Activated T-cell treated with anti-CD3 and anti-CD28 coated beads, Interleukin-2, amount 50 U/mL, for 4 hours (primary cell): ENCODE results near the gene HOMER2. TPM values are rescaled to one million over a fixed set of nuclear protein-coding genes. Genes with fewer than 3 reads are reported as not detected.

Experiments
- ATAC-seq, 2 donors: fragments of 200-7000 bp; cut with Tn5 transposase; one replicate each; pipeline ENCODE4 v1.10.0; 2021
- DNase-seq: peaks from one replicate; pipeline ENCODE4 v3.0.0-alpha.2; 2020
- H3K27me3 Mint-ChIP-seq: one replicate; pipeline ENCODE4 v1.8.0; 2021; ENCODE audit warnings: low read depth, mixed read lengths
- H3K36me3 Mint-ChIP-seq: one replicate; pipeline ENCODE4 v1.8.0; 2022; ENCODE audit warnings: mixed read lengths; ENCODE audit not compliant: insufficient read depth
- H3K4me1 Mint-ChIP-seq: one replicate; pipeline ENCODE4 v1.8.0; 2021; ENCODE audit warnings: low read depth, mixed read lengths
- H3K4me3 Mint-ChIP-seq: one replicate; pipeline ENCODE4 v1.8.0; 2021; ENCODE audit warnings: mild to moderate bottlenecking, moderate library complexity, mixed read lengths
- H3K9me3 Mint-ChIP-seq: one replicate; pipeline ENCODE4 v1.8.0; 2021; ENCODE audit warnings: mixed read lengths
- total RNA-seq, 3 donors: library from RNA; stranded (reverse); gene quantifications; one replicate each; pipeline ENCODE4 v1.2.1, GENCODE V29; 2021

Gene HOMER2
- total RNA-seq, 3 donors from 2014 or later = 2.3 to 3.8 (median 3.3) TPM

- DNase-seq (no peak), ATAC-seq (no peak)
- no peaks in the 10 kb centered on the region for H3K4me1 Mint-ChIP-seq
- H3K36me3 Mint-ChIP-seq = no peaks in the 10 kb centered on the region
- H3K27me3 Mint-ChIP-seq = no peaks in the 10 kb centered on the region
- no peak overlapping the region for H3K4me3 Mint-ChIP-seq
- no peaks in the 10 kb centered on the region for H3K9me3 Mint-ChIP-seq
These were observed 20.5 kb upstream of the HOMER2 start for GRCh38 chr15:82972990-82973389.

GRCh38 chr15:82971218-82971984 is 18.9 kb upstream of the HOMER2 start:
- no peaks in the 10 kb centered on the region for H3K27me3 Mint-ChIP-seq
- ATAC-seq (no peak), DNase-seq (no peak)
- H3K36me3 Mint-ChIP-seq = no peaks in the 10 kb centered on the region
- no peak overlapping the region for H3K4me3 Mint-ChIP-seq
- H3K4me1 Mint-ChIP-seq = no peaks in the 10 kb centered on the region
- no peaks in the 10 kb centered on the region for H3K9me3 Mint-ChIP-seq

- no peaks in the 10 kb centered on the region for H3K4me1 Mint-ChIP-seq
- no peaks in the 10 kb centered on the region for H3K27me3 Mint-ChIP-seq
- H3K4me3 Mint-ChIP-seq = no peak overlapping the region
- H3K36me3 Mint-ChIP-seq = no peaks in the 10 kb centered on the region
- ATAC-seq (no peak), DNase-seq (no peak)
- no peaks in the 10 kb centered on the region for H3K9me3 Mint-ChIP-seq
These were observed 18.2 kb upstream of the HOMER2 start for GRCh38 chr15:82970696-82971095.

- DNase-seq (no peak), ATAC-seq (no peak)
- H3K36me3 Mint-ChIP-seq = no peaks in the 10 kb centered on the region
- no peaks in the 10 kb centered on the region for H3K9me3 Mint-ChIP-seq
- H3K4me3 Mint-ChIP-seq = no peak overlapping the region
- H3K4me1 Mint-ChIP-seq = no peaks in the 10 kb centered on the region
- no peaks in the 10 kb centered on the region for H3K27me3 Mint-ChIP-seq
These were observed 17.7 kb upstream of the HOMER2 start for GRCh38 chr15:82970078-82970686.

GRCh38 chr15:82969353-82969752 is 16.8 kb upstream of the HOMER2 start:
- DNase-seq = no peak
- ATAC-seq = no peak
- Mint-ChIP-seq H3K9me3 (no peaks in the 10 kb centered on the region), H3K4me1 (no peaks in the 10 kb centered on the region), H3K4me3 (no peak overlapping the region), H3K36me3 (no peaks in the 10 kb centered on the region), H3K27me3 (no peaks in the 10 kb centered on the region)

GRCh38 chr15:82968066-82968465 is 15.5 kb upstream of the HOMER2 start:
- no peaks in the 10 kb centered on the region for H3K27me3 Mint-ChIP-seq
- DNase-seq = no peak
- H3K4me3 Mint-ChIP-seq = no peak overlapping the region
- H3K4me1 Mint-ChIP-seq = no peaks in the 10 kb centered on the region
- H3K9me3 Mint-ChIP-seq = no peaks in the 10 kb centered on the region
- no peak for ATAC-seq
- H3K36me3 Mint-ChIP-seq = no peaks in the 10 kb centered on the region

- Mint-ChIP-seq H3K4me1 (no peaks in the 10 kb centered on the region), H3K36me3 (no peaks in the 10 kb centered on the region), H3K9me3 (no peaks in the 10 kb centered on the region), H3K27me3 (no peaks in the 10 kb centered on the region), H3K4me3 (no peak overlapping the region)
- DNase-seq (no peak), ATAC-seq (peak; percentile 77 to 83)
These were observed 14.2 kb upstream of the HOMER2 start for GRCh38 chr15:82966671-82967071.

GRCh38 chr15:82964890-82965289 is 12.4 kb upstream of the HOMER2 start:
- Mint-ChIP-seq H3K4me3 (no peak overlapping the region), H3K36me3 (no peaks in the 10 kb centered on the region), H3K4me1 (no peaks in the 10 kb centered on the region), H3K27me3 (no peaks in the 10 kb centered on the region), H3K9me3 (no peaks in the 10 kb centered on the region)
- DNase-seq = no peak
- no peak for ATAC-seq

- Mint-ChIP-seq H3K4me3 (no peak overlapping the region), H3K27me3 (no peaks in the 10 kb centered on the region), H3K4me1 (no peaks in the 10 kb centered on the region), H3K9me3 (no peaks in the 10 kb centered on the region), H3K36me3 (no peaks in the 10 kb centered on the region)
- ATAC-seq (no peak), DNase-seq (no peak)
These were observed 11.2 kb upstream of the HOMER2 start for GRCh38 chr15:82963471-82964341.

- Mint-ChIP-seq H3K9me3 (no peaks in the 10 kb centered on the region), H3K4me1 (no peaks in the 10 kb centered on the region), H3K27me3 (no peaks in the 10 kb centered on the region), H3K36me3 (no peaks in the 10 kb centered on the region), H3K4me3 (no peak overlapping the region)
- ATAC-seq = no peak
- DNase-seq = no peak
These were observed 8.2 kb upstream of the HOMER2 start for GRCh38 chr15:82960766-82961165.

GRCh38 chr15:82959423-82959822 is 6.9 kb upstream of the HOMER2 start:
- ATAC-seq (no peak), DNase-seq (no peak)
- Mint-ChIP-seq H3K9me3 (no peaks in the 10 kb centered on the region), H3K36me3 (no peaks in the 10 kb centered on the region), H3K27me3 (no peaks in the 10 kb centered on the region), H3K4me1 (no peaks in the 10 kb centered on the region), H3K4me3 (no peak overlapping the region)

- Mint-ChIP-seq H3K4me3 (no peak overlapping the region), H3K27me3 (peaks cover under 1% of the 10 kb centered on the region), H3K36me3 (no peaks in the 10 kb centered on the region), H3K9me3 (no peaks in the 10 kb centered on the region), H3K4me1 (no peaks in the 10 kb centered on the region)
- ATAC-seq (no peak), DNase-seq (no peak)
These were observed 6.1 kb upstream of the HOMER2 start for GRCh38 chr15:82958638-82959037.

GRCh38 chr15:82951472-82952157 is 905 bp downstream of the HOMER2 start:
- H3K4me1 Mint-ChIP-seq = no peaks in the 10 kb centered on the region
- peaks cover 19% of the 10 kb centered on the region for H3K27me3 Mint-ChIP-seq
- no peaks in the 10 kb centered on the region for H3K36me3 Mint-ChIP-seq
- no peaks in the 10 kb centered on the region for H3K9me3 Mint-ChIP-seq
- ATAC-seq = peak; percentile 36 to 37
- peak overlapping the region; percentile 76 for H3K4me3 Mint-ChIP-seq
- no peak for DNase-seq

GRCh38 chr15:82950746-82951370 is 1.7 kb downstream of the HOMER2 start:
- DNase-seq (no peak), ATAC-seq (peak in 1 of 2 donors; percentile 36)
- H3K4me1 Mint-ChIP-seq = no peaks in the 10 kb centered on the region
- H3K9me3 Mint-ChIP-seq = no peaks in the 10 kb centered on the region
- H3K27me3 Mint-ChIP-seq = peaks cover 21% of the 10 kb centered on the region
- H3K4me3 Mint-ChIP-seq = no peak overlapping the region
- H3K36me3 Mint-ChIP-seq = no peaks in the 10 kb centered on the region
